Measurements from ENCODE around the gene AP3S2. TPM values are rescaled to one million over a fixed set of nuclear protein-coding genes. Genes with fewer than 3 reads are reported as not detected.

AP3S2 gene
- total RNA-seq, 1 experiment from 2014 or later: 23.3 TPM

GRCh38 chr15:89829161-89829560 is 64.6 kb downstream of the AP3S2 start (continued):
- no peak for TF ChIP-seq EZH2phosphoT487 (IDR thresholded peaks at IDR 0.05; ENCODE audit: borderline replicate concordance)

DNA sequence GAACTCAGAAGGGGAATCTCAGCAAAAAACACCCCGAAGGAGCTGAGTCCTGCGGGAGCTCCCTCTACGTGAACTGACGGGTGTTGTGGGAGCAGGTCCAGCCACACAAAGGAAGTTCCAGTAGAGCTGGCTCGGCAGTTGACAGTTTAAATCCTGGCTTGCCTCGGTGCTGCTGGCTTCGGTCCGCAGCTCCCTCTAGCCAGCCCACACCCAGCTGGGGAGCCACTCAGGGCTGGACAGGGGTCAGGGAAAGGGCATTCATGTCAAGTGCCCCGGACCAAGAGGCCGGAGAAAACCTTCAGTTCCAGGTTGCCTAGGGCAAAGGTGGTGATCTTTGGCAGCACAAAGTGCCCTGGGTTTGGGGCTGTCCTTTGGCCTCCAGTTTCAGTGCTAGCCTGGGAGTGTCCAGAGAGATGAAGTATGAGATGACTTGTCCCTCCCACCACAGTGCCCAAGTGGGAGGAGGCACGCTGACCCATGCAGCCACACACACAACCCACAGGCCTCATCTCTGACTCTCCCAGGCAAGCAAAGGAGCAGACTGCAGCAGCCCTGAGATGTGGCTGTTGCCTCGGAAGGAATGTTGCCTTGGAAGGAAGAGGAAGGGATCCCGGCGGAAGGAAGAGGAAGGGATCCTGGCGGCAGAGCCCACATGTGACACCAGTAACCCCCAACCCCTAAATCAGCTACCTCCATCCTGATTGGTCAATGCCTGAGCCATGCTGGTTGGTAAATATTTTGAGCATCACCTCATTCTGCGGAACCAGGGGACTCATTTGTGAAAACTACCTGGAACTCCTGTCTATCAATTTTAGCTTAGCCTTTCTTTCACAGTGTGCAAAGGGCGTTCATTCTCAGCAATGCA is 65.3 kb downstream of the AP3S2 start:
- BruUV-seq (replicated peaks): no TSS peak
- H3K27me3 ChIP-seq (ENCODE audit: insufficient read depth, low read length): no peaks in the 10 kb centered on the region
- H4K20me1 ChIP-seq (ENCODE audit: insufficient read depth): no peaks in the 10 kb centered on the region
- no peaks in the 10 kb centered on the region for H3K9me3 ChIP-seq (ENCODE audit: control insufficient read depth in 1 of 2, insufficient read depth in 1 of 2, low read depth in 1 of 2, low read length in 2 of 2)
- ATAC-seq: peak; percentile 48
- no peaks in the 10 kb centered on the region for H3K9me2 ChIP-seq (ENCODE audit: insufficient read depth)
- CTCF ChIA-PET: no interaction called here
- POLR2A ChIA-PET: no interaction called here
- H3K79me2 ChIP-seq (ENCODE audit: insufficient read depth, low read length): no peaks in the 10 kb centered on the region
- H3K4me2 ChIP-seq (ENCODE audit: low read length): no peak overlapping the region
- H3K4me1 ChIP-seq (ENCODE audit: control insufficient read depth in 1 of 2, insufficient read depth in 2 of 2, low read length in 2 of 2): peaks cover 3 to 14% of the 10 kb centered on the region in 2 experiments; a peak in 3 of 4 replicates
- TF ChIP-seq RAD21 (IDR thresholded peaks at IDR 0.05; ENCODE audit: low read depth) (no peak), REST (IDR thresholded peaks at IDR 0.05; ENCODE audit: low read depth) (no peak), EZH2phosphoT487 (IDR thresholded peaks at IDR 0.05; ENCODE audit: borderline replicate concordance) (no peak), POLR2AphosphoS5 (IDR thresholded peaks at IDR 0.05; ENCODE audit: low read depth, low read length) (no peak), SIN3A (IDR thresholded peaks at IDR 0.05; ENCODE audit: low read depth) (no peak), ZNF274 (IDR thresholded peaks at IDR 0.05; ENCODE audit: low read depth, low read length) (no peak), EZH2 (IDR thresholded peaks at IDR 0.05) (no peak), MAX (IDR thresholded peaks at IDR 0.05) (no peak), FOSL1 (IDR thresholded peaks at IDR 0.05; ENCODE audit: low read depth) (no peak), TCF7L2 (IDR thresholded peaks at IDR 0.05; ENCODE audit: borderline replicate concordance, extremely low read depth, insufficient read depth, insufficient read length) (no peak), SP1 (IDR thresholded peaks at IDR 0.05; ENCODE audit: low read depth) (no peak), CEBPB (IDR thresholded peaks at IDR 0.05; ENCODE audit: low read depth) (no peak)
- TF ChIP-seq, protein P1, sequence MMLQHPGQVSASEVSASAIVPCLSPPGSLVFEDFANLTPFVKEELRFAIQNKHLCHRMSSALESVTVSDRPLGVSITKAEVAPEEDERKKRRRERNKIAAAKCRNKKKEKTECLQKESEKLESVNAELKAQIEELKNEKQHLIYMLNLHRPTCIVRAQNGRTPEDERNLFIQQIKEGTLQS (IDR thresholded peaks at IDR 0.05): no peak
- H2AFZ ChIP-seq (ENCODE audit: low read depth, low read length, poor library complexity, severe bottlenecking): no peak overlapping the region
- no peak overlapping the region for H3K27ac ChIP-seq (ENCODE audit: low read depth, low read length)
- H3K4me3 ChIP-seq (replicated peaks in 1 of 2; ENCODE audit: low read depth in 1 of 2, low read length in 2 of 2): no peak overlapping the region
- RAD21 ChIA-PET (ENCODE audit: low non-redundant PET in 1 of 2, low total read pairs in 2 of 2, uncharacterized antibody in 2 of 2, unreplicated experiment in 2 of 2): interaction anchor here in 1 of 2 experiments (1.4 kb wide), 1 partner anchor 68 kb away, joined by 3 read pairs; no protein-coding TSS in a partner anchor
- DNase-seq (ENCODE audit: low read depth, low spot score): no peak
- H3K36me3 ChIP-seq (ENCODE audit: control insufficient read depth in 1 of 2, insufficient read depth in 2 of 2, low read length in 2 of 2): peaks cover 1 to 2% of the 10 kb centered on the region in 2 experiments; a peak in 1 of 4 replicates
- intact Hi-C loops (cut with micrococcal nuclease): no loop called here
- no peak overlapping the region for H3K9ac ChIP-seq (ENCODE audit: low read length)
